Cerebellar cortex (tissue), 1 donor: Measurements from ENCODE around the gene PLEKHA5.
"Not testable (repeated sequence)": the region's sequence is repeated elsewhere in the genome, so short reads cannot be mapped to it uniquely, and the experiment has no call there.

Experiments used
- DNase-seq: peaks from one replicate; pipeline ENCODE4 v3.0.0-alpha.2; 2015; ENCODE audit warnings: low spot score

The PLEKHA5 gene

GRCh38 chr12:19323805-19324204 is 194.3 kb downstream of the PLEKHA5 start:
- no peak for DNase-seq

GRCh38 chr12:19326102-19326501 is 196.6 kb downstream of the PLEKHA5 start:
- no peak for DNase-seq

DNA sequence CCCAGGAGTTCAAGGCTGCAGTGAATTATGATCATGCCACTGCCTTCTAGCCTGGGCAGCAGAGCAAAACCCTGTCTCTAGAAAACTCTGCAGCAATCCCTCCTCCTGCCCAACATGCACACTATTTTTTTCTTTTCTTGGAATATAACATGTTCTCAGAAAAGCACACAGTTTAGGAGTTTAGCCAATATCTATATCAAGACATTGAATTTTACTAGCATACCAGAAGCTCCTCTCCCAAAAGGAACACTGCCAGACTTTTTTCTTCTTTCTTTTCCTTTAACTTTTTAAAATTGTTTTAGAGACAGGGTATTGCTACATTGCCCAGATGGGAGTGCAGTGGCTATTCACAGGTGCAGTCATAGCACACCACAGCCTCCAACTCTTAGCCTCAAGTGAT is 202.7 kb downstream of the PLEKHA5 start:
- DNase-seq = no peak

DNA sequence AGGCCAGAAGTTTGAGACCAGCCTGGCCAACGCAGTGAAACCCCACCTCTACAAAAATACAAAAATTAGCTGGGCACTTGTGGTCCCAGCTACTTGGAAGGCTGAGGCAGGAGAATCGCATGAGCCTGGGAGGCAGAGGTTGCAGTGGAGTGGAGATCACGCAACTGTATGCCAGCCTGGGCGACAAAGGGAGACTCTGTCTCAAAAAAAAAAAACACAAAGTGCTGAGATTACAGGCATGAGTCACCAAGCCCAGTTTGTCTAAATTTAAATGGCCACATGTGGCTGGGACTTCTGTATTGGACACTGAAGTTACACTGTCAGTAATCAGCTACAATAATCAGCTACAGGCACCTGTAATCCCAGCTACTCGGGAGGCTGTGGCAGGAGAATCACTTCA is 208.9 kb downstream of the PLEKHA5 start:
- no peak for DNase-seq

GRCh38 chr12:19350850-19351249 is 221.3 kb downstream of the PLEKHA5 start:
- not testable (repeated sequence) for DNase-seq

- DNase-seq = no peak
Measured at GRCh38 chr12:19351346-19351745, 221.8 kb downstream of the PLEKHA5 start.

DNA sequence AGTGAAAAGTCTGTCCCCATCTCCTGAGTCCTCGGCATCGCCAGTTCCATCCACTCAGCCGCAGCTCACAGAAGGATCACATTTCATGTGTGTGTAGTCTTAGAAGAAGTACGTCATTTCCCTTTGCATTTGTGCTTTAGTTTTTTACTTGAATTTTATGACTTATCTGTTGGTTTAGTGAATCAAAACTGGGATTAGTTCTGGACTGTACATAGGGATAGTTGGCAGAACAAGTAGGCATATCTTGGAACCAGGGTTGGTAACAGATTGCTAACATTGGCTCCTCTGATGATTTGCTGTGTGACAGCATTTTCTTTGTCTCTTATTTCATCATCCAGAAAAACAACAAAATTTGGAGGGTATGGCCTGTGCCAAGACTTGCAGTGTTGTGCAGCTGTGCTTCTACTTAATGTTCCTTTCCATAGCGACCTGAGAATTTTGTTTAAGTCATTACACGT is 240.2 kb downstream of the PLEKHA5 start:
- peak; percentile 59 for DNase-seq

GRCh38 chr12:19373586-19373985 is 244.1 kb downstream of the PLEKHA5 start:
- DNase-seq = no peak

GRCh38 chr12:19375888-19376287 is 246.4 kb downstream of the PLEKHA5 start:
- DNase-seq = no peak

- no peak for DNase-seq
Measured at GRCh38 chr12:19376691-19377090, 247.2 kb downstream of the PLEKHA5 start.

GRCh38 chr12:19382111-19382526 is 252.6 kb downstream of the PLEKHA5 start:
- no peak for DNase-seq

DNA sequence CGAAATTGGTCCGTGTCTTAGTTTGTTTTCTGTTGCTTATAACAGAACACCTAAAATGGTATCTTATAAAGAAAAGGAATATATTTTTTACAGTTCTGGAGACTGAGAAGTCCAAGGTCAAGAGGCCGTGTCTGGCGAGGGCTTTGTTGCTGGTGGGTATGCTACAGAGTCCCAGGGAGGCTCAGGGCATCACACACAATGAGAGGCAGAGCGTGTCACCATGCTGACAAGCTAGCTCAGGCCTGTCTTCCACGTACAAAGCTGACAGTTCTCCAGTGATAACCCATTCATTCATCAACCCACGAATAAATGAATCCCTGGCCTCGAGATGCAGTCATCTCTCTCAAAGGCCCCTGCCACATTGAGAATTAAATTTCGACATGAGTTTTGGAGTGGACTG is 253.0 kb downstream of the PLEKHA5 start:
- DNase-seq = no peak

- no peak for DNase-seq
Measured at GRCh38 chr12:19387161-19387560, 257.6 kb downstream of the PLEKHA5 start.

- DNase-seq = no peak
Measured at GRCh38 chr12:19388131-19388549, 258.6 kb downstream of the PLEKHA5 start.

- no peak for DNase-seq
Measured at GRCh38 chr12:19390051-19390598, 260.6 kb downstream of the PLEKHA5 start.

- not testable (repeated sequence) for DNase-seq
Measured at GRCh38 chr12:19392644-19393043, 263.1 kb downstream of the PLEKHA5 start.

- DNase-seq = no peak
Measured at GRCh38 chr12:19394385-19394784, 264.9 kb downstream of the PLEKHA5 start.

GRCh38 chr12:19397534-19397933 is 268.0 kb downstream of the PLEKHA5 start:
- DNase-seq = no peak

GRCh38 chr12:19398376-19399363 is 269.1 kb downstream of the PLEKHA5 start:
- DNase-seq = no peak

- DNase-seq = not testable (repeated sequence)
Measured at GRCh38 chr12:19400649-19401285, 271.2 kb downstream of the PLEKHA5 start.

DNA sequence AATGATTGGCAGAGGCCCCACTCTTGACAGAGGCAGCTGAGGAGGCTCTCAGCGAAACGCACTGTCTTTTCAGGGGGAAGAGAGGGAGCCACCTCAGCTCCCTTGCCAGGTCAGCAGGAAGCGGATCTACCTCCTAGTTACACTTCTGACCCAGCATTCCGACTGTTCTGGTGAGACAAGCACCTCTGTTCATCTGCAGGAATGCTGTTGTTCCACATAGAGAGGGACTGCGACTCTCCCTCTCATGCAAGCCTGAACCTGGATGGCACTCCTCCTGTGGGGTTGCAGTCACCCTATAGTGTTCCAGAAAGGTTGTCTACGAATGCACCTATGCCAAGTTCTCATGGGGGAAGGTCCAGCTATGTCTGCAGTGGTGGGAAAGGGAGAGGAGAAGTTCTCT is 272.7 kb downstream of the PLEKHA5 start:
- DNase-seq = no peak

DNA sequence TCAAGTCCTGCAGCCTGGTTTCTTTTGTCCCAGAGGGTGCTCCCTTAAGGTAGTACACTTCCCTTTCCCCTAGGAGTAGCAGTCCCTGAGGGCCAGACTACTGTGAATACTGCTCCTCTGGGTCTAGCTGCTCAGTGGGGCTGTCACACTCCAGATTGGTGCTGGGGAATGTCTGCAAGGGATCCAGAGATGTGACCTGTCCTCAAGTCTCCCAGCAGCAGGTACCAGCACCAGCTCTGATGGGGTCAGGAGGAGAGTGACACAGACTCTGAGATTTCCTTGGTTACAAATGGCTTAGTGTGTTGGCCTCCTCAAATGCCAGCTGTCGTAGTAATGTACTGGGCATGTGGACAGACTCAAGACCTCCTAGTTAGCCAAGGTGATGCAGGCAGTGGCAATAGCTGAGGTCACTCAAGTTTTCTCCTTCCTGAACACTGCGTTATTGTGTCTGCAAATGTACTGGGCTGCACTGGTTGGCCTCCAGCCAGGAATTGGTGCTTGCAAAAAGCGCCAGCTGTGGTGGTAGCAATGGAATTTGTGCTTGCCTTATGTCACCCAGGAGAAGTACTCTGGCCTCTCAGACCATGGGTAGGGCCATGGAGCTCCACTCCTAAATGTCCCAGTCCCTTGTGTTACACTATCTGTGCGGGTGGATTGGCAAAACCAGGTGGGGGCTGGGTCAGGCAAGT is 273.4 kb downstream of the PLEKHA5 start:
- DNase-seq = no peak
